Astrocyte of the cerebellum (primary cell): ENCODE data around the gene RAPGEFL1.
A peak's percentile ranks its signal among the peaks of the same experiment; 100 is the strongest.
"Not testable (repeated sequence)": the region's sequence is repeated elsewhere in the genome, so short reads cannot be mapped to it uniquely, and the experiment has no call there.

ENCODE experiments used
- DNase-seq: peaks from one replicate; pipeline ENCODE4 v3.0.0-alpha.2; 2011; ENCODE audit warnings: low read depth
- H3K4me3 ChIP-seq: 2 replicates; pipeline ENCODE4 v1.5.1; 2011; ENCODE audit warnings: mild to moderate bottlenecking, low read depth, low read length, moderate library complexity
- CTCF ChIP-seq: IDR thresholded peaks from 2 replicates; pipeline ENCODE4 v1.5.1; 2012; ENCODE audit warnings: low read length, low read depth, moderate library complexity, mild to moderate bottlenecking; ENCODE audit errors: missing control alignments
- in situ Hi-C: cut with HindIII; loops from 2 replicates; pipeline ENCODE4 v1.10.0; 2017; ENCODE audit warnings: low sequenced_read_pairs

RAPGEFL1 gene

DNA sequence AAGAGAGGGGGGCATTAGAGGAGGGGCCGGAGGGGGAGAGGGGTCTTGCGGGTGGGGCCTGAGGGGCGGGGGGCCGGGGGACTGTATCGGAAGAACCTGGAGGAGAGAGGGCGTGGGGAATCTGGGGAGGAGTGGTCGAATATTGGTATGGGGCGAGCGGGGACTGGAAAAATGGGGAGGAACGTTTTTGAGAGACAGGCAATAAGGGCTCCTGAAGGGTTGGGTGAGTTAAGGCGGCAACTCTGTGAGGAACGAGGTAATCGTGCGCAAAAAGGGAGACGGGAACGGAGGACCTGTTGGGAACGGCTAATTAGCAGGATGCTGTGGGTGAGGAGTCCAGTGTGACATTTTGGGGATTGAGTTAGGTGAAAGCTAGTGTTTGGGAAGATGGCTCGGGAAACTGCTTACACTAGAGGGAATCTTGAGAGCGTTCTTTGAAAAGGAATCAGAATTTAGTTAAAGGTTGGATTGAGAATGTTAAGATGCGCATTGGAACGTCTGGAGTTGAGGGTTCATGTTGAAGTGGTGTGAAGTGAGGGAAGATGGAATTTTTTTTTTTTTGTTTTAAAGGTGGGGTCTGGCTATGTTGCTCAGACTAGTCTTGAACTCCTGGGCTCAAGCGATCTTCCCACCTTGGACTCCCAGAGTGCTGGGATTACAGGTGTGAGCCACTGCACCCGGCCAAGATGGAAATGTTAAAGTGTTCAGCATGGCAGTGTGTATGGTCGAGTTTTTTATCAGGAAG, 42.5 kb downstream of the RAPGEFL1 start:
- in situ Hi-C loops = no loop called here
- peak overlapping the region; percentile 83 for H3K4me3 ChIP-seq
- no peak for TF ChIP-seq CTCF
- DNase-seq = no peak

DNA sequence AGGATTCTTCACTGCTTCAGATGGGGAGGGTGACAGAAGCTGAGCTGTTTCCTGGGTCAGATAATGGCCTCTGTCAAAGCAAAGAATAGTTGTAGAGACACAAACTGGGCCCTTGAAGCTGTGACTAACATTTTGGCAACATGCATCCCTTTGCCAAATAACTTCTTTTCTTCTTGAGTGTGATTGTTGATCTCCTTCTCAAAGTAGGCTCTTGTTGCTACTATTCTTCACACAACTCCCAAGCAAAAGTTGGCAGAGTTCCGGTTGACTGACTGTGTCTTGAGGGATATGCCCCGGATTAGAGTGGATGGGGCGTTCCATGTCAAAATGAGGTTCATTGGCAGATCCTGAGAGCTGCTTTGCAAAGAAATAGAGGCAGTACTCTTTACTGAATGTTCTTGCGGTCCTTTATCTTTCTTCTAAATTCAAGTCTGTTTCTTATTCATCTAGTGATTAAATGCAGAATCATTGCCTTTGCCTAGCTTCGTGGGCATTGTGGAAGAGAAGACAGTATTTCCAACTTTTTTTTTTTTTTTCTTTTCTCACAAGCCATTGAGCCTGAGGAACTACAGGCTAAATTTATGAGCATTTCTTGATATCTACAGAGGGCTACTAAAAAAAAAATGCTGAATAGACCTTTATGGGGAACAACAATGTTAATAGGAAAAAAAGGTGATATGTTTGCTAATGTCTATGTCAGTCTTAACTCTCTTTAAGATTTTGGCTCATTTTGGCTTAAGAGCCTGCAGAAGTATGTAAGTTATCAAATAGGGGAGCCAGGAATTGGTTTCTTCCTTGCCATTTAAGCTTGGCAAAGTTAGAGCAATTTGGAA, 47.7 kb downstream of the RAPGEFL1 start:
- TF ChIP-seq CTCF = no peak
- in situ Hi-C loops = no loop called here
- peak overlapping the region; percentile 23 for H3K4me3 ChIP-seq
- DNase-seq = peak; percentile 63

DNA sequence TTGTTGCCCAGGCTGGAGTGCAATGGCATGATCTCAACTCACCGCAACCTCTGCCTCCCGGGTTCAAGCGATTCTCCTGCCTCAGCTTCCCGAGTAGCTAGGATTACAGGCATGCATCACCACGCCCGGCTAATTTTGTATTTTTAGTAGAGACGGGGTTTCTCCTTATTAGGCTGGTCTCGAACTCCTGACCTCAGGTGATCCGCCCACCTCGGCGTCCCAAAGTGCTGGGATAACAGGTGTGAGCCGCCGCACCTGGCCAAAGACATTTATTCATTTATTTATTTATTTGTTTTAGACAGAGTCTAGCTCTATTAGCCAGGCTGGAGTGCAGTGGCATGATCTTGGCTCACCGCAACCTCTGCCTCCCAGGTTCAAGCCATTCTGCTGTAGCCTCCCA, 51.9 kb downstream of the RAPGEFL1 start:
- in situ Hi-C loops, DNase-seq, H3K4me3 ChIP-seq: not testable (repeated sequence)

DNA sequence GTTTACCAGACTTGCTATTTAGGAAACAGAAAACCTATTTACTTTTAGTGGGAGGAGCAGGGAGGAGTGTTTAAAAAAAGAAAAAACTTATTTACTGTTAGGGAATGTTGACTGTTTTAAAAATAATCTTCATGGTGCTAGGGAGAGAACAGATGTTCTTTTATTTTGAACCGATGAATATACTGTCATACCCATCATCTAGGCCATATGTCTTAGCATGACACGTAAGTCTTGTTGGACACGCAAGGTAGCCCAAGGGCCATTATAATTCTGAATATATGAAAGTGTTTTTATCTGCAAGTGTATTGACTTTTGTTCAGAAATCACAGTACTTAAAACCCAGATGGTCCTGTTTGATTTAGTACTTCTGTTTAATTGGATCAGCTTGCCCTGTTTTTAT, 53.4 kb downstream of the RAPGEFL1 start:
- no peak overlapping the region for H3K4me3 ChIP-seq
- in situ Hi-C loops = no loop called here
- TF ChIP-seq CTCF = no peak

DNA sequence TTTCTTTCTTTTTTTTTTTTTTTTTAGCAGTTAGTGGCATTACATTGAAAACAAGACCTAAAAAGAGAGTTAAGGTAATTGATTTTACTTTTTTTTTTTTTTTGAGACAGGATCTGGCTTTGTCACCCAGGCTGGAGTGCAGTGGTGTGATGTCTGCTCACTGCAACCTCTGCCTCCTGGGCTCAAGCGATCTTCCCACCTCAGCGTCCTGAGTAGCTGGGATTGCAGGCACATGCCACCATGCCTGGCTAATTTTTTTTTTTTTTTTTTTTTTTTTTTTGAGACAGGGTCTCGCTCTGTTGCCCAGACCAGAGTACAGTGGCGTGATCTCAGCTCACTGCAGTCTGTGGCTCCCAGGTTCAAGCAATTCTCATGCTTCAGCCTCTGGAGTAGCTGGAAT, 54.7 kb downstream of the RAPGEFL1 start:
- H3K4me3 ChIP-seq, in situ Hi-C loops, DNase-seq: not testable (repeated sequence)

More for the DNA sequence above, 53.4 kb downstream of the RAPGEFL1 start:
- DNase-seq = no peak

GRCh38 chr17:40241252-40241834, 64.1 kb downstream of the RAPGEFL1 start:
- DNase-seq = no peak
- no peak overlapping the region for H3K4me3 ChIP-seq
- TF ChIP-seq CTCF = no peak
- in situ Hi-C loops = no loop called here

GRCh38 chr17:40242774-40243173, 65.5 kb downstream of the RAPGEFL1 start:
- TF ChIP-seq CTCF = no peak
- H3K4me3 ChIP-seq = no peak overlapping the region
- no peak for DNase-seq
- in situ Hi-C loops = no loop called here
